NK-92 treated with Interleukin-12 subunit alpha and Interleukin-12 subunit beta, amount 100 ng/mL, for 24 hours (cell line): ENCODE measurements around the gene SCML2.
"Not testable (repeated sequence)": the region's sequence is repeated elsewhere in the genome, so short reads cannot be mapped to it uniquely, and the experiment has no call there.

Experiments used
- DNase-seq: peaks from one replicate; lab custom pipeline; 2025; lab: John Stamatoyannopoulos, UW

The SCML2 gene

DNA sequence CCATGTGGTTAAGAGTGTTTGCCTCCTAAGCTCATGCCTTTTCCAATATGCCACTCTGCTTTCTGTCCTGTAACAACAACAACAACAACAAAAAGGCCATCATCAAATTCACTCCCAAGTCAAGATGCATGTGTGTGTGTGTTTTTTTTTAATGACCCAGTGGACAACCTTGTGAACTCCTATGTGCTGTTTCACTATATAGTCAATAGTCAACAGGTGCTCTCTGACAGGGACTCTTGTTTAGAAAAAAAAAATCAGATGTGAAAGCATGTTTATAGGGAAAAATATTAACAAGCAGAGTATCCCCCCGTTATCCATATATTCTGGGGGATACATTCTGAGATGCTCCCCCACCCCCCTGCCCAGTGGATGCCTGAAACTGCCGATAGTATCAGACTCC is 83.2 kb downstream of the SCML2 start:
- no peak for DNase-seq

DNA sequence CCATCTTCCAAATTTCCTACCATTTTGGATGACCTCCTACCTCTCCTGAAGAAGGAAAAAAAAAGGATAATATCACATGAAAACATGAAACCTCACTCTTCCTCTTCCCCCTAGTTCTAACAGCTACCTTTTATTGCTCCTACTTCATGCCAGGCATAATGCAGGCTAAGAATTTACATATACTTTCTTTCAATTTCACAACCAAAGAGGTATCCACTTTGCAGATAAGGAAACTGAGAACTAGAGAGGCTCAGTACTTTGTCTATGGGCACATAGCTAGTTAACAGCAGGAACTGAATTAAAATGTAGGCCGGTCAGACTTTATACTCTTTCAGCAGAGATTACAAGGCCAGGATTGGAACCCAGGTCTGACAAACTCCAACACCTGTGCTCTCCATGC is 99.4 kb downstream of the SCML2 start:
- DNase-seq: no peak

DNA sequence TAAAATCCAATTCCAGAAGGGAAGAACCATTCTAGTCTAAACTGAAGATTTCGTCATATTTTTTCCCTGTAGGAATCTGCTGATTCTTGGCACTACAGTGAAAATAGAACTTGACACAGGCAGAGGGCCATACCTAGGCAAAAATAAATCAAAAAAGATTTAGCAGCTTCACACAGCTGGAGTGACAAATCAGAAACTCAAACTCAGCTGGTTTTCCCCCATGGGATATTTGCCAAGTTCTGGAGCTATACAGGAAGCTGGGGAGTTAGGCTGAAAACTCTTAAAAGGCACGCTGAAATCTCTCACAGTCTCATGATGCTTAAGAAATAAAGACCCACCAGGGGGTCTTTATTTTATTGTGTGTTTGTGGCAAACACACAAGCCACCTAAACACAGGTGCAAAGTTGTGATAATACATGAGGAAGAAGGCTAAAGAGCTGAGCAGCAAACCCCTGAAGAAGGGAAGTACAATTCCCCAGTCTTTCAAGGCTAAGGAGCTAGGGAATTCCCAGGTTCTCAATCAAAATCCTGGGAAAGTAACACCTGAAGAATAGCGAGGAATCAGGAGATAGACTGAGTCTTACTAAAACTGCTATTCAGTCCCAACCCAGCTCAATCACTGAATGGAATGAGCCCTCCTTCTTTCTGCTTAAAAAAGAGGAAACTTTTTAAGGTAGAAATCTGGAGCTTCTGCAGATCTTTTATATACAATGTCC is 101.7 kb downstream of the SCML2 start:
- DNase-seq: no peak

DNA sequence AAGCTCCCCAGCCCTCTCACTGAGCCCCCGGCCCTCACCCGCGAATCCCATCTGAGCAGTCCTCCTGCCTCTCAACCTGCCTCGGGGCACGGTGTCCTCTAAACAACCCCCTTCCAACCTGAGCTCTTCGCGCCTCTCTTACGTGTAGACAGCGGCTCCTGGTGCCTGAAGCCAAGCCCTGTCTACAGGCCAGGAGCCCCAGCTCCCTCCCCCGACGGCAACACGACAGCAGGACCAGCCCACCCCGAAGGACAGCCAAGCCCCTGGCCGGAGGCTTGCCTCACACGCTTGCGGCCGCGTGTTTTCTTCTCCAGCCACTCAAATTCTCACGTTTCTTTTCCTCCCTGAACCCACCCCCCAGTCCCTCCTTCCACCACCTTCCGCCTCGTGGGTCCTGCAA is 124.8 kb downstream of the SCML2 start:
- not testable (repeated sequence) for DNase-seq

DNA sequence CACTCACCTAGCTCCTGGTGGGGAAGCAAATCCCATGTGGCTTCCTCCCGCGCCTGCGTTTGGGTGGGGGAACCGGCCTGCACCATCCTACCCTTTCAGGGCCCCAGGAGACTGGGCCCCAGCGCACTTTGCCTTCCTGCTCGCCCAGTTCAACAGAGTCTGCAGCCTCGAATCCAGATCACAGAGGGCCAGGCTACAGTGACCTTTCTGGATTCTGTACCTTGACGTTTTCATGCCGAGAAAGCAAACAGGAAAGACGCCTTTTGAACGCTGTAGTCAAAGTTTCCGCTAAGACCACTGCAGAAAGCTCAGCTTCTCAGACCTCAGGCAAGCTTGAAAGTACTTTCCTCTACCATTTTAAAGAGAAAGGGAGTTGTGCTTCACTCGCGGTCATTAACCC is 126.4 kb downstream of the SCML2 start:
- no peak for DNase-seq

DNA sequence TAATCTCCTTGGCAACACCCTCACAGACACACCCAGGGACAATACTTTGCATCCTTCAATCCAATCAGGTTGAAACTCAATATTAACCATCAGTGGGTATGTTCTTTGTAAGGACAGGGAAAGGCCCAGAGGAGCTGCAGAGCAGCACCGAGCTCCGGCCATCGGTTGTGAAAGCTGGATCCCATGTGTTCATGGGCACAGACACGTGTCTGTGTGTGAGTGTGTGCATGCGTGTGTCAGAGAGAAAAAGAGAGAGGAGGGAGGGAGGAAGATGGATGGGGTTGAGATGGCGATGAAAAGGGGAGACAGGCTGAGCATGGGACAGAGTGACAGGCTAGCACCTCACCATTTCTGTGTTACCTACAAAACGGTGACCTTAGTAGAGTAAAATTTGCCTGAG is 127.0 kb downstream of the SCML2 start:
- DNase-seq: no peak

DNA sequence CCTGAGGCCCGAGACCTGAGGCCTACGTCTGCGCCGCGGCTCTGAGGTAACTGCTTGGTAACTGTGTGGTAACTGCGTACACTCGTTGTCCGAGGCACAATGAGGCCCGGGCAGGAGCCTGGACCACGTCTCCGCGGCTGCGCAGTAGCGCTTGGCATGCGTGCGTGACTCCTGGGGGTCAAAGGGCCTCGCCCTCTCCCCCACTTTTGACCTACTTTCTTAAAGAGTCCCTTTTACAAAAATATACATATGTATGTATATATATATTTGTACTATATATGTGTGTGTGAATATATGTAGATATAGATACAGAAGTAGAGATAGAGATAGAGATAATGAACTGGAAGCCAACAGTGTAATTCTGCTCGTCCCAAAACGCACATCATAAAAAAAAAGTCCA is 133.7 kb downstream of the SCML2 start, which contains the start of gene BEND2:
Gene BEND2 (minus strand): TSS at position 101 of the 400 bp plus-strand sequence. CDS start 136 bp downstream, outside the sequence.
- DNase-seq: no peak

DNA sequence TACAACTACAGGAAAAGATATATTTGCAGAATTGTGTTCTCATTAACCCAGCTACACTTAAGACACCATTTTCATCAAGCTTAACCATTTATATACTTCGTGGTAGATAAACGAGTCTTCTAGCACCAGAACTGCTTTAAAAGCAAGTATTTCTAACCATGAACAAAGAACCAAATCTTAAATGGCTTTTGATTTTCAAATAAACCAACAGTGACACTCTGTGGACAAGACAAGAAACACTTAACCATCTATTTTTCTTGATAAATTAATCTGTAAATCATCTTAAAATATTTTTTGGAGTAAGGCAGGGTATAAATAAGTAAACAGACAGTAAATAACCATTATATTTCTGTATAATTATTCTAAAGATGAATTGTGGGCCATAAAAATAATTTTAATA is 144.0 kb downstream of the SCML2 start:
- DNase-seq: no peak

DNA sequence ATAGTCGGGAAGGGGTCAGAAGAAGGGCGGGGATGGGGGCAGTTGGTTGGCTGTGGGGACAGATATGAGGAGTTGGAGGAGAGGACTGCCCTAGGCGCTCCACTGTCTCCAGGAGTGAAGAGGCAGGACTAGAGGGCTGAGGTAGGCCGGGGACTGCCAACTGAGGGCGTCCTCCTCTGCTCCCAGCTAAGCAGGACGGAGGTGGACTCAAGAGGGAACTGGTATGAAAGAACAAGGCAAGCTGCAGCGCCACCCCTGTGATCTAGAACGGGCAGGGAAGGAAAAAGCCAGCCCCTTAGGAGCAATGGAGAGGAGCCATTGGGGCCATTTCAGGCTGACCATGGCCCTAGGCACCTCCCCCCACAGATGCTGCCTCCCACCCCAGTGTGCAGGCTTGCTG is 147.8 kb downstream of the SCML2 start:
- DNase-seq: no peak

DNA sequence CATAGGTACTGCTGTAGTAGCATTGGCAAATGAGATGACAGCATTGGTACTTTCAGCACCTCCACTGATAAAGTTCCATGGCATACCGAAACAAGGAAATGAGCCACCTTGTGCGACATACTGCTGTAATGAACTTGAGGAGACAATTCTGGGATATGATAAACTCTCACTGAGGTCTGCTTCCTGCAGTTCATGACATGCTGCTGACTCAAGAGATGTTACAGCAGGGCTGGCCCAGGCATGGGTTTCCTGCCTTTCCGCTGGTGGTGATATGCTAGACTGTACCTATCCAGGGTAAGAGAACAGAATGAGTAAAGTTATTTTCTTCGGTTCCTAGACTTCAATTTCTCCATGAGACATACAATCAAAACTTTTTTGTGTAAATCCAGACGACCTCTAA is 150.9 kb downstream of the SCML2 start:
- DNase-seq: no peak

DNA sequence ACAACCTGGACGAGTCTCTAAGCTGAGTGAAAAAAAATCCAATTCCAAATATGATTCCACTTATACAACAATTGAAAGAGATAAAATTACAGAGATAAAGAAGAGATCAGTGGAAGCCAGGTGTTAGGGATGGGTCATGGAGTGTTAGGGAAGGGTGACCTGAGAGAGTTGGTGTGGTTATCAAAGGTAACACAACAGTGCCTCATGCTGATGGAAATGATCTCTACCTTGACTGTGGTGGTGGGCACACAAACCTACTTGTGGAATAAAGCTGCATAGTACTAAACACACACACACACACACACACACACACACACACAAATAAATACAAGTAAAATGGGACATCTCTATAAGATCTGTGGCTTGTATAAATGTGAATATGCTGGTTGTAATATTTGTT is 159.8 kb downstream of the SCML2 start:
- DNase-seq: no peak
